Transverse colon (tissue), 4 donors: ENCODE results near the gene ATG4B. TPM values are rescaled to one million over a fixed set of nuclear protein-coding genes. Genes with fewer than 3 reads are reported as not detected.

ENCODE experiments used
- DNase-seq: peaks from one replicate; pipeline ENCODE4 v3.0.0-alpha.2; 2019
- H3K27ac ChIP-seq, 4 donors: fragments of 200-600 bp; sonication (generic); 2 replicates each; pipeline ENCODE4 v1.5.1; 2016 to 2018; ENCODE audit warnings: inconsistent platforms in 4 of 4
- H3K27me3 ChIP-seq: fragments of 200-600 bp; sonication (generic); 2 replicates; pipeline ENCODE4 v1.5.1; 2017; ENCODE audit warnings: inconsistent platforms
- H3K36me3 ChIP-seq, 4 donors: fragments of 200-600 bp; sonication (generic); 2 replicates each; pipeline ENCODE4 v1.5.1; 2017 to 2019; ENCODE audit warnings: inconsistent platforms in 4 of 4
- H3K4me1 ChIP-seq, 4 donors: fragments of 200-600 bp; sonication (generic); 2 replicates each; pipeline ENCODE4 v1.5.1; 2017 to 2020; ENCODE audit warnings: inconsistent platforms in 4 of 4
- H3K4me3 ChIP-seq, 4 donors: fragments of 200-600 bp; sonication (generic); 1 replicate in 1 of 4; 2 replicates in 3 of 4; pipeline versions ENCODE4 v1.5.1 to v1.6.1; 2017 to 2019; ENCODE audit warnings: inconsistent platforms in 4 of 4
- H3K9me3 ChIP-seq, 2 donors: fragments of 200-600 bp; sonication (generic); 2 replicates each; pipeline ENCODE4 v1.5.1; 2017 to 2019; ENCODE audit warnings: inconsistent platforms in 2 of 2
- CTCF ChIP-seq, 5 experiments: fragments of 200-600 bp in 3 of 5; fragments of 450-650 bp in 2 of 5; sonication (generic) in 3 of 5; IDR thresholded peaks; 1 replicate in 2 of 5; 2 replicates in 3 of 5; pipeline ENCODE4 v1.5.1; 2016 to 2017; ENCODE audit warnings: antibody characterized with exemption in 5 of 5, inconsistent platforms in 3 of 5, mild to moderate bottlenecking in 2 of 5, moderate library complexity in 1 of 5
- EP300 ChIP-seq: sonication (generic); formaldehyde crosslinking; IDR thresholded peaks from one replicate; pipeline ENCODE4 v1.6.1; 2017; ENCODE audit warnings: antibody characterized with exemption, low read depth
- POLR2A ChIP-seq: fragments of 450-650 bp; IDR thresholded peaks from one replicate; pipeline ENCODE4 v1.6.1; 2016; ENCODE audit warnings: antibody characterized with exemption, mild to moderate bottlenecking, moderate library complexity
- POLR2AphosphoS5 ChIP-seq, 3 donors: sonication (generic); formaldehyde crosslinking; IDR thresholded peaks; one replicate each; pipeline ENCODE4 v1.6.1; 2016; ENCODE audit warnings: antibody characterized with exemption in 3 of 3
- WGBS, 2 donors: methylation state at CpG; one replicate each; pipeline ENCODE4 v1.1.5; 2018; ENCODE audit warnings: low coverage in 1 of 2; 5-methylcytosine and 5-hydroxymethylcytosine counted together
- in situ Hi-C, 4 donors: fragments of 200-750 bp; cut with MboI; loops; one replicate each; pipeline versions ENCODE4 v1.15.0 to v1.15.1; 2017; ENCODE audit warnings: low sequenced_read_pairs in 3 of 4, low pct_ligation_motif_present in 1 of 4, low pct_unique_long_range_greater_than_20kb in 1 of 4
- intact Hi-C: fragments of 100-400 bp; cut with DNase I; formaldehyde crosslinking; loops from one replicate; pipeline ENCODE4 v1.15.1; 2023; ENCODE audit warnings: low total_unique reads
- total RNA-seq, 4 donors: library from RNA; depleted of rRNA; stranded (reverse); fragments of >200 nt; gene quantifications; one replicate each; pipeline ENCODE4 v1.1.0, GENCODE V29; 2016

The ATG4B gene
- total RNA-seq, 4 donors from 2014 or later: 62.9 to 400 (median 137) TPM

- intact Hi-C loops (no loop called here), in situ Hi-C loops (no loop called here)
- TF ChIP-seq CTCF (IDR thresholded peaks at IDR 0.05) (no peak), POLR2AphosphoS5 (IDR thresholded peaks at IDR 0.05) (no peak), EP300 (no peak), POLR2A (no peak)
- H3K27me3 ChIP-seq: no peaks in the 10 kb centered on the region
- no peak for DNase-seq
- peaks cover 0 to 58% (median 28%) of the 10 kb centered on the region in 4 donors for H3K36me3 ChIP-seq
- no peaks in the 10 kb centered on the region for H3K9me3 ChIP-seq
- 95 to 96% methylated on average over 4 to 6 of the region's 6 CpGs for WGBS, 2 donors
- no peak overlapping the region for H3K27ac ChIP-seq
- H3K4me3 ChIP-seq: no peak overlapping the region
- H3K4me1 ChIP-seq: peaks cover 6 to 10% (median 9%) of the 10 kb centered on the region in 4 donors
Observed at GRCh38 chr2:241706537-241706936, 69.0 kb downstream of the ATG4B start.

DNA sequence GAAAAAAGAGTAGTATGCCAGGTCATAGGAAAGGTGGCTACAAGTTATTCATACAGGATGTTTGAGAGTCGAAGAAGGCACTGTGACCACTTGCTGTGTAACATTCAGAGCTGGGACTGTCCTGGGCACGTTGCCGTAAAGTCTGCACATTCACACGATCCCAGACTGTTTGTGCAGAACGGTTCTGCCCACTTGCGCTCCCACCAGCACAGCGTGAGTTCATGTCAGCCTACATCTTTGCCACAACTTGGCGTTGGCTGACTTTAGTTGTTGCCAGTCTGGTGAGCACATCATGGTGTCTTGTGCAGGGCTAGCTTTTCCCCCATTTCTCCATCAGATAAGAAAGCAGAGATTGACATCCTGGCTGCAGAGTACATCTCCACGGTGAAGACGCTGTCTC lies 71.4 kb downstream of the ATG4B start:
- no peaks in the 10 kb centered on the region for H3K9me3 ChIP-seq
- intact Hi-C loops (no loop called here), in situ Hi-C loops (no loop called here)
- whole genome bisulfite sequencing, 2 donors: 67 to 86% methylated on average over 1 to 10 of the region's 10 CpGs
- DNase-seq: no peak
- peaks cover 0 to 75% (median 37%) of the 10 kb centered on the region in 4 donors for H3K36me3 ChIP-seq
- no peaks in the 10 kb centered on the region for H3K27me3 ChIP-seq
- H3K27ac ChIP-seq: no peak overlapping the region
- no peak overlapping the region for H3K4me3 ChIP-seq
- H3K4me1 ChIP-seq: no peaks in the 10 kb centered on the region
- TF ChIP-seq POLR2AphosphoS5 (IDR thresholded peaks at IDR 0.05) (no peak), EP300 (no peak), CTCF (IDR thresholded peaks at IDR 0.05) (no peak), POLR2A (no peak)

DNA sequence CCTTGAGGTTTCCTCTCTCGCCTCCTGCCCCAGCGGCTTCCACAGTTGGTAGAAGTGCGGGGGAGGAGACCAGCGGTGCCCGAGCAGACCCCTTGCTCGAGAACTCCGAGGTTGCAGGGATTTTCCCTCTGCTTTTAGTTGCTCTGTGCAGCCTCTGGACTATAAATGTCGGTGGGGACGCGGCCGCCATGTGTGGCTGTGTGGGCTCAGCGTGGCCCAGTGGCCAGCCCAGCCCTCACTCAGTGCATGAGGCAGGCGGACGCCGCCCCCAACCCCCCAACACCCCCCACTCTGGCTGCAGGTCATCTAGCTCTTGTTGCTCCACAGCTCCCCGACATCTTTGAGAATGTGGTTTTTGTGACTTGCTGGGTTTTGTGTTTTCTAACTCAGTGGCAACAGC lies 81.6 kb downstream of the ATG4B start:
- intact Hi-C loops (no loop called here), in situ Hi-C loops (no loop called here)
- no peak for TF ChIP-seq POLR2A
- TF ChIP-seq POLR2AphosphoS5 (IDR thresholded peaks at IDR 0.05): no peak
- TF ChIP-seq CTCF (IDR thresholded peaks at IDR 0.05): no peak
- TF ChIP-seq EP300: no peak
- H3K4me1 ChIP-seq: no peaks in the 10 kb centered on the region
- no peak overlapping the region for H3K27ac ChIP-seq
- H3K9me3 ChIP-seq: no peaks in the 10 kb centered on the region
- peaks cover 0 to 43% (median 15%) of the 10 kb centered on the region in 4 donors for H3K36me3 ChIP-seq
- DNase-seq: no peak
- no peak overlapping the region for H3K4me3 ChIP-seq
- H3K27me3 ChIP-seq: no peaks in the 10 kb centered on the region
- WGBS, 2 donors: 95% methylated on average over 16 of the region's 16 CpGs; no CpG with 5 or more reads in 1 of the 2 donors

- in situ Hi-C loops: no loop called here
- Histone ChIP-seq H3K9me3 (no peaks in the 10 kb centered on the region), H3K4me3 (no peak overlapping the region), H3K4me1 (no peaks in the 10 kb centered on the region), H3K27me3 (no peaks in the 10 kb centered on the region), H3K36me3 (peaks cover 0 to 34% (median 10%) of the 10 kb centered on the region in 4 donors), H3K27ac (no peak overlapping the region)
- no peak for DNase-seq
- TF ChIP-seq POLR2A (no peak), EP300 (no peak), CTCF (IDR thresholded peaks at IDR 0.05) (no peak), POLR2AphosphoS5 (IDR thresholded peaks at IDR 0.05) (no peak)
- intact Hi-C loops: no loop called here
- 93% methylated on average over 19 of the region's 19 CpGs; no CpG with 5 or more reads in 1 of the 2 donors for WGBS, 2 donors
Observed at GRCh38 chr2:241720099-241720498, 82.6 kb downstream of the ATG4B start.
